ENCODE measurements around the gene ABCB1.

DNA sequence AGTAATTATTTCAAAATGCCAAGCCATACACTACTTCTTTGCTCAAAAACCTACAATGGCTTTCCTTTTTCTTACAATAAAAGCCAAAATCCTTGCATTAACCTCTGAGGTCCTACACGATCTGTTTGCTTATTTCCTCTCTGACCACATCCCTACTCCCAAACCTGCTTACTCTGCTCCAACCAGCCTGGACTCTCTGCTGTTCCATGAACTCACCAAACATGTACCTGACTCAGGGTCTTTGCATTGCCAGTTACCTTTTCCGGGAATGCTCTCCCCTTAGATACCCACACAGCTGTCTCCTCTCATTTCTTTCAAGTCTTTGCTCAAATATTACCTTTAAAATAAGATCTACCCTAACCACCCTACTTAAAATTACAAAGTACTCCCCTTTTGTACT, 127.5 kb downstream of the ABCB1 start:
- TF ChIP-seq, protein P1, sequence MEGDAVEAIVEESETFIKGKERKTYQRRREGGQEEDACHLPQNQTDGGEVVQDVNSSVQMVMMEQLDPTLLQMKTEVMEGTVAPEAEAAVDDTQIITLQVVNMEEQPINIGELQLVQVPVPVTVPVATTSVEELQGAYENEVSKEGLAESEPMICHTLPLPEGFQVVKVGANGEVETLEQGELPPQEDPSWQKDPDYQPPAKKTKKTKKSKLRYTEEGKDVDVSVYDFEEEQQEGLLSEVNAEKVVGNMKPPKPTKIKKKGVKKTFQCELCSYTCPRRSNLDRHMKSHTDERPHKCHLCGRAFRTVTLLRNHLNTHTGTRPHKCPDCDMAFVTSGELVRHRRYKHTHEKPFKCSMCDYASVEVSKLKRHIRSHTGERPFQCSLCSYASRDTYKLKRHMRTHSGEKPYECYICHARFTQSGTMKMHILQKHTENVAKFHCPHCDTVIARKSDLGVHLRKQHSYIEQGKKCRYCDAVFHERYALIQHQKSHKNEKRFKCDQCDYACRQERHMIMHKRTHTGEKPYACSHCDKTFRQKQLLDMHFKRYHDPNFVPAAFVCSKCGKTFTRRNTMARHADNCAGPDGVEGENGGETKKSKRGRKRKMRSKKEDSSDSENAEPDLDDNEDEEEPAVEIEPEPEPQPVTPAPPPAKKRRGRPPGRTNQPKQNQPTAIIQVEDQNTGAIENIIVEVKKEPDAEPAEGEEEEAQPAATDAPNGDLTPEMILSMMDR (optimal IDR thresholded peaks at IDR 0.05 in 1 of 3, IDR thresholded peaks at IDR 0.05 in 1 of 3, conservative IDR thresholded peaks at IDR 0.05 in 1 of 3; ENCODE audit: extremely low read depth in 1 of 3, insufficient read depth in 2 of 3, low read length in 3 of 3), result no peak
- TF ChIP-seq EZH2 (IDR thresholded peaks at IDR 0.05; ENCODE audit: low read length), result no peak

All from keratinocyte (primary cell).